ENCODE results near the gene ANXA11.
"Not testable (repeated sequence)": the region's sequence is repeated elsewhere in the genome, so short reads cannot be mapped to it uniquely, and the experiment has no call there.

Gene ANXA11

DNA sequence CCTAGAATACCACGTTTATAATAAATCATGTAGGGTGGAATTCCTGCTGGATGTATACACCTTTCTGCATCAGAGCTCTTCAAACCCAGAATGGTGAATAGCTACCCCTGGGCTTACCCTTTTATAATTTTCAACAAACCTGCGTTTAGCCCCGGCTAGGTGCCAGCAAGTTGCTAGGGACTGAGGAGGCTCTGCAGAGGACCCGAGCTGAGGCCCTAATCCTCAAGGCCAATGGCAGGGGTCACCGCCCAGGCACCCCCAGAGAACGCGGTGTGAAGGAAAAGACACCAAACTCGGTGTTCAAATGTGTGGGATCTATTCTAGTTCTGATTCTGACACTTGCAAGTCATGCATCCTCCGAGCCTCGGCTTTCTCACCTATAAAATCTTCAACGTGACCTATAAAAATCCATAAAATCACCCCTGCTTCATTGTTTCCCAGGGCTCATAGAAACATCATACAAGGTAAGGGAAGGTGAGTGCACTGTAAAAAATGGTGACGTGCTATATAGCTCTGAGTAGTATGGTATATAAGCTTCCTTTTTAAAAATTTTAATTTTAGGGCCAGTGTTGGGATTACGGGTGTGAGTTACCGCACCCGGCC lies 2.5 kb upstream of the ANXA11 start:
- DNase-seq: no peak

DNA sequence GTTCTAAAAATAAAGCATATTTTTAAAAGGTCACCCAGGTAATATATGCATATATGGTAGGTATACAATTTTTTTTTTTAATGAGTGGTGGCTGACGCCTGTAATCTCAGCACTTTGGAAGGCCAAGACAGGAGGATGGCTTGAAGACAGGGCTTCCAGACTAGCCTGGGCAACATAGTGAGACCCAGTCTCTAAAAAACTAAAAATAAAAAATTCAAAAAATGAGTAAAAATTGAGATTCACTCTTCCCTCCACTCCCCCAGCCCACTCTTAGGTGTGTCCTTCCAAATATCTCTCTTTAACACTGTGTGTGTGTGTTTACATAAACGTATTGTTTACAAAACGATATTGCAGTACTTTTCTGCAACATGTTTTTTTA lies 929 bp upstream of the ANXA11 start:
- DNase-seq: no peak

- peak in 1 of 2 donors; percentile 17 for DNase-seq
Measured at GRCh38 chr10:80204677-80205476, 460 bp downstream of the ANXA11 start.

GRCh38 chr10:80203835-80204676 lies 1.3 kb downstream of the ANXA11 start:
- no peak for DNase-seq

DNA sequence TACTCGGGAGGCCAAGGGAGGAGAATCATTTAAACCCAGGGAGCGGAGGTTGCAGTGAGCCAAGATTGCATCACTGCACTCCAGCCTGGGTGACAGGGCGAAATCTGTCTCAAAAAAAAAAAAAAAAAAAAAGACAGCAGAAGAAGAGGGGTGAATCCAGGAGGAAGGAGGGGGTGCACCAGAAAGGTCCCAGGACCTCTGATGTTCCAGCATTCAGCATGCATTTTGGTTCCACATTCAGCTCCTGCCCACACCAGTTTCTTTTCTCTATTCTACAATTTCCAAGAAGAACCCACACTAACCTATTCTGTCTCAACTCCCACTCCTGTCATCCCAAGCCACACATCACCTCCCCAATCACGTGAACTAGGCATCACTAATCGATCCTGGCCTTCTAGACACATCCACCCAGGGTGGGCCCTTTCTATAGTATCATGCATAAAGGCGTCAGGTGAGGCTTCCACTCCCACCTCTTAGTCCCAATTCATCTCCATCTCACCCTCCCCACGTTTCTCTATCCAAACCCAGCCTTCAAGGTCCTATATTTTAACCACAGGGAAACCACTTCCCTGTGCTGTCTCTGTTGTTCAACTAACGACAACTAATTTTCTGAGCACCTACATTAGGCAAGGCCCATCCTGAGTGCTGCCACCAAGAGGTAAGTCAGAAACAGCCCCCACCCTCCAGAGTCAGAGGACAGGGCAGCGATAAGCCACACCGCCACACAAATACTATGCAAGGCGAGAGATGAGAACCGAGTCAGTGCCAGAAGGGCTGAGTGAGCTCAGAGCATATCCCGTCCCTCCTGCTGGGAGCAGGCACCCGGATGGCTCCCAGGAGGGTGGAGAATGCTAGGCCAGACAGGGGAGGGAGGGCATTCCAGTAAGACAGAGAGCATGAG lies 2.2 kb downstream of the ANXA11 start:
- peak; percentile 67 to 80 for DNase-seq

DNA sequence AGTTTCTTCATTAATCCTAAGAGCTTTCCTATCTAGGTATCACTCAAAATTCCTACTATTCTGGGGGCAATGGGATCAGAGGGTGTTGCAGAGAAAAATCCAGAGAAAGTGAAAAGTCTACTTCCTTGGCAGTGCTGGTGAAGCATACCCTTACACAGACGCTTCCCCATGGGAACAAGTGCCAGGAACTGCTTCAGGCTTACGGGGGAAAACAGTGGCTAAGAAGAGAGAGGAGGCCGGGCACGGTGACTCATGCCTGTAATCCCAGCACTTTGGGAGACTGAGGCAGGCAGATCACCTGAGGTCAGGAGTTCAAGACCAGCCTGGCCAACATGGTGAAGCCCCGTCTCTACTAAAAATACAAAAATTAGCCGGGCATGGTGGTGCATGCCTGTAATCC lies 2.8 kb downstream of the ANXA11 start:
- DNase-seq: not testable (repeated sequence)

GRCh38 chr10:80201608-80202141 lies 3.7 kb downstream of the ANXA11 start:
- DNase-seq: peak in 1 of 2 donors; percentile 27

- no peak for DNase-seq
Measured at GRCh38 chr10:80200687-80201086, 4.7 kb downstream of the ANXA11 start.

DNA sequence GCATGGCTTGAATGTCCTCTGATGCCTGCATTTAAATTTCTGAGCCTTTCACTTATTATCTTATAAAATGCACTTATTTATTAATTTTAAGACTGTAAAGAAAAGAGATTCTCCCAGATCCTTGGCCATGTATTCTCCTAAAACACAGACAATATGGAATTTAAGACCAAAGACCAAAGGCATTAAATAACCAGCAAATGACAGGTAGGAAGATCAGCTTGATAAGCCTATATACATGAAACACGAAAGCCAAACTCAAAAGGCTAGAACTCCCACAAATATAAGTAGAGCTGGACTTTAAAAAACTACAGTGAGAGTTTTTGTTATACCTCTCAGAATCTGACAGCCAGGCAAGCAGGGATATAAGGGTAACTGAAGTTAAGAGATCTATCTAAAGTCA lies 5.1 kb downstream of the ANXA11 start:
- DNase-seq: no peak

DNA sequence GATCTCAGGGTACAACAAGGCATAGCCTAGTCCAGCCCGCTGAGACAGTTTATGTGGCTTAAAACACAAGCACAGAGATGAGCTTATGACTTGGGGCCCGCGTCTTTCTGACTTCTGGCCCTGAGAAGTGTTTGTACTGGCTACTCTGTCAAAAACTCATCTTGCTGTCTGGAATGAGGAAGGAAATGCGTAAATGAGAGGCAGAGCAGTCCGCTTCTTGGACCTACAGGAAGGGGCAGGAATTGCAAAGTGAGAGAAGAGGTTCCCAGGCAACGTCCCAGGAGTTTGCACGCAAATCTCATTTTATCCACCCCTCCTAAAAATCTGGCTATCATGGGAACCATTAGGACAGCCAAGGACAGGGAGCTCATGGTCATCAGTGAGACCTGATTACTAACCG lies 5.5 kb downstream of the ANXA11 start:
- DNase-seq: peak in 1 of 2 donors; percentile 43

- DNase-seq: no peak
Measured at GRCh38 chr10:80197972-80198916, 7.1 kb downstream of the ANXA11 start.

DNA sequence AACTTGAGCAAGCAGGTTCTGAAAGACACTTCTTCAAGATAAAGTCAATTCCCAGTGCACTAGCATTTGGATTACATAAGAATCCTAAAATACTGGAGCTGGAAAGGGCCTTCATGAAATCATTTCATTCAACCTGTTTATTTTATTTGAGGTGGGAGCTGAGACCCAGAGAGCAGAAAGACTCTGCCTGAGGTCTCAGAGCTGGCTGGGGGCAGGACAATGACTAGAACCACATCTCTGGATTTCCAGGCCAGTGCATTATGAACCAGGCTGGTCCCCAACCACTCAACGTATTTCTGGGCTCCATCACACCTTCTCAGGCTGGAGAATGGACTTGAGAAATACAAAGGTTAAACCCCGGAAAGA lies 8.4 kb downstream of the ANXA11 start:
- DNase-seq: no peak

- peak; percentile 60 to 69 for DNase-seq
Measured at GRCh38 chr10:80196270-80196949, 8.9 kb downstream of the ANXA11 start.

GRCh38 chr10:80195046-80195574 lies 10.2 kb downstream of the ANXA11 start:
- DNase-seq: no peak

DNA sequence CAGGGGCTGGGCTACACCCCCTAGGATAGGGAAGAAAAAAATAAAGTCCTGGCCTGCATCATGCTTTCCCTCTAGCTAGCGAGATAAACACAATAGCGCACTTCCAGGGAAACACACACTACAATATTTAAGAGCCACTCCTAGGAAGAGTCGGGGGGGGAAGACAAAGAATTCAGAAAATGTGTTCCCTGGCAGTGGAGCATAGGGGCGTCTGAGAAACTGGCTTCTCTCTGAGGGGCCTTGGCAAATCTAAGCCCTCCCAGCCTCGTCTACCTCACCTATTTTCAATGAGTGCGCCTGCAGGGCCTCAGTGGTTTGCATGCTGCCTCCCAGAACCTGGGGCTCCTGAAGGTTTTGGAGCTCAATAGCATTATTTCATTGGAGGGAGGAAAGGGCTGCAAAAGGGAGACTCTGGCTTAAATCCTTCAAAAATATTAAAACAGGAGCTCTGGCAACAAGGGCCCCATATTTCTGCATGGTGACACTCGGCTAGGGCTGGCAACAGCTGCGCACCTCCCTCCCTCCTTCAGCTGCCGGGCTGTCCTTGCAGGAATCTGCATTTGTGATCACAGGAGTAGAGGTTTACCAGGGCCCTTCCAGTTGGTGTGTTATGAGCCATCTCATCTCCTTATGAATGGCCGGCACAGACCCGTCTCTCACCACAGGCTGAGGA lies 10.8 kb downstream of the ANXA11 start:
- DNase-seq: no peak

- DNase-seq: no peak
Measured at GRCh38 chr10:80192553-80192952, 12.8 kb downstream of the ANXA11 start.

GRCh38 chr10:80191589-80192270 lies 13.6 kb downstream of the ANXA11 start:
- peak; percentile 34 to 42 for DNase-seq

- DNase-seq: no peak
Measured at GRCh38 chr10:80188713-80189112, 16.6 kb downstream of the ANXA11 start.

Data from CD4-positive, alpha-beta T cell treated with Interleukin-4 for 1 hour (primary cell).